Measurements from ENCODE around the gene HYOU1. TPM values are rescaled to one million over a fixed set of nuclear protein-coding genes. Genes with fewer than 3 reads are reported as not detected.

Gene HYOU1
- total and polyA plus RNA-seq, 2 of the 8 experiments (the other 6 are each of a cell fraction or from before 2014, with no cell fraction given): 239 to 295 TPM

GRCh38 chr11:118998388-118998717, 58.7 kb downstream of the HYOU1 start (continued):
- TF ChIP-seq, protein P1, sequence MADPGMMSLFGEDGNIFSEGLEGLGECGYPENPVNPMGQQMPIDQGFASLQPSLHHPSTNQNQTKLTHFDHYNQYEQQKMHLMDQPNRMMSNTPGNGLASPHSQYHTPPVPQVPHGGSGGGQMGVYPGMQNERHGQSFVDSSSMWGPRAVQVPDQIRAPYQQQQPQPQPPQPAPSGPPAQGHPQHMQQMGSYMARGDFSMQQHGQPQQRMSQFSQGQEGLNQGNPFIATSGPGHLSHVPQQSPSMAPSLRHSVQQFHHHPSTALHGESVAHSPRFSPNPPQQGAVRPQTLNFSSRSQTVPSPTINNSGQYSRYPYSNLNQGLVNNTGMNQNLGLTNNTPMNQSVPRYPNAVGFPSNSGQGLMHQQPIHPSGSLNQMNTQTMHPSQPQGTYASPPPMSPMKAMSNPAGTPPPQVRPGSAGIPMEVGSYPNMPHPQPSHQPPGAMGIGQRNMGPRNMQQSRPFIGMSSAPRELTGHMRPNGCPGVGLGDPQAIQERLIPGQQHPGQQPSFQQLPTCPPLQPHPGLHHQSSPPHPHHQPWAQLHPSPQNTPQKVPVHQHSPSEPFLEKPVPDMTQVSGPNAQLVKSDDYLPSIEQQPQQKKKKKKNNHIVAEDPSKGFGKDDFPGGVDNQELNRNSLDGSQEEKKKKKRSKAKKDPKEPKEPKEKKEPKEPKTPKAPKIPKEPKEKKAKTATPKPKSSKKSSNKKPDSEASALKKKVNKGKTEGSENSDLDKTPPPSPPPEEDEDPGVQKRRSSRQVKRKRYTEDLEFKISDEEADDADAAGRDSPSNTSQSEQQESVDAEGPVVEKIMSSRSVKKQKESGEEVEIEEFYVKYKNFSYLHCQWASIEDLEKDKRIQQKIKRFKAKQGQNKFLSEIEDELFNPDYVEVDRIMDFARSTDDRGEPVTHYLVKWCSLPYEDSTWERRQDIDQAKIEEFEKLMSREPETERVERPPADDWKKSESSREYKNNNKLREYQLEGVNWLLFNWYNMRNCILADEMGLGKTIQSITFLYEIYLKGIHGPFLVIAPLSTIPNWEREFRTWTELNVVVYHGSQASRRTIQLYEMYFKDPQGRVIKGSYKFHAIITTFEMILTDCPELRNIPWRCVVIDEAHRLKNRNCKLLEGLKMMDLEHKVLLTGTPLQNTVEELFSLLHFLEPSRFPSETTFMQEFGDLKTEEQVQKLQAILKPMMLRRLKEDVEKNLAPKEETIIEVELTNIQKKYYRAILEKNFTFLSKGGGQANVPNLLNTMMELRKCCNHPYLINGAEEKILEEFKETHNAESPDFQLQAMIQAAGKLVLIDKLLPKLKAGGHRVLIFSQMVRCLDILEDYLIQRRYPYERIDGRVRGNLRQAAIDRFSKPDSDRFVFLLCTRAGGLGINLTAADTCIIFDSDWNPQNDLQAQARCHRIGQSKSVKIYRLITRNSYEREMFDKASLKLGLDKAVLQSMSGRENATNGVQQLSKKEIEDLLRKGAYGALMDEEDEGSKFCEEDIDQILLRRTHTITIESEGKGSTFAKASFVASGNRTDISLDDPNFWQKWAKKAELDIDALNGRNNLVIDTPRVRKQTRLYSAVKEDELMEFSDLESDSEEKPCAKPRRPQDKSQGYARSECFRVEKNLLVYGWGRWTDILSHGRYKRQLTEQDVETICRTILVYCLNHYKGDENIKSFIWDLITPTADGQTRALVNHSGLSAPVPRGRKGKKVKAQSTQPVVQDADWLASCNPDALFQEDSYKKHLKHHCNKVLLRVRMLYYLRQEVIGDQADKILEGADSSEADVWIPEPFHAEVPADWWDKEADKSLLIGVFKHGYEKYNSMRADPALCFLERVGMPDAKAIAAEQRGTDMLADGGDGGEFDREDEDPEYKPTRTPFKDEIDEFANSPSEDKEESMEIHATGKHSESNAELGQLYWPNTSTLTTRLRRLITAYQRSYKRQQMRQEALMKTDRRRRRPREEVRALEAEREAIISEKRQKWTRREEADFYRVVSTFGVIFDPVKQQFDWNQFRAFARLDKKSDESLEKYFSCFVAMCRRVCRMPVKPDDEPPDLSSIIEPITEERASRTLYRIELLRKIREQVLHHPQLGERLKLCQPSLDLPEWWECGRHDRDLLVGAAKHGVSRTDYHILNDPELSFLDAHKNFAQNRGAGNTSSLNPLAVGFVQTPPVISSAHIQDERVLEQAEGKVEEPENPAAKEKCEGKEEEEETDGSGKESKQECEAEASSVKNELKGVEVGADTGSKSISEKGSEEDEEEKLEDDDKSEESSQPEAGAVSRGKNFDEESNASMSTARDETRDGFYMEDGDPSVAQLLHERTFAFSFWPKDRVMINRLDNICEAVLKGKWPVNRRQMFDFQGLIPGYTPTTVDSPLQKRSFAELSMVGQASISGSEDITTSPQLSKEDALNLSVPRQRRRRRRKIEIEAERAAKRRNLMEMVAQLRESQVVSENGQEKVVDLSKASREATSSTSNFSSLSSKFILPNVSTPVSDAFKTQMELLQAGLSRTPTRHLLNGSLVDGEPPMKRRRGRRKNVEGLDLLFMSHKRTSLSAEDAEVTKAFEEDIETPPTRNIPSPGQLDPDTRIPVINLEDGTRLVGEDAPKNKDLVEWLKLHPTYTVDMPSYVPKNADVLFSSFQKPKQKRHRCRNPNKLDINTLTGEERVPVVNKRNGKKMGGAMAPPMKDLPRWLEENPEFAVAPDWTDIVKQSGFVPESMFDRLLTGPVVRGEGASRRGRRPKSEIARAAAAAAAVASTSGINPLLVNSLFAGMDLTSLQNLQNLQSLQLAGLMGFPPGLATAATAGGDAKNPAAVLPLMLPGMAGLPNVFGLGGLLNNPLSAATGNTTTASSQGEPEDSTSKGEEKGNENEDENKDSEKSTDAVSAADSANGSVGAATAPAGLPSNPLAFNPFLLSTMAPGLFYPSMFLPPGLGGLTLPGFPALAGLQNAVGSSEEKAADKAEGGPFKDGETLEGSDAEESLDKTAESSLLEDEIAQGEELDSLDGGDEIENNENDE (IDR thresholded peaks at IDR 0.05; ENCODE audit: insufficient replicate concordance, low read length): no peak
- TF ChIP-seq SIRT6 (IDR thresholded peaks at IDR 0.05; ENCODE audit: low read length) (no peak), NANOG (IDR thresholded peaks at IDR 0.05; ENCODE audit: insufficient read depth, low read depth, low read length, poor library complexity, severe bottlenecking) (no peak), RBBP5 (IDR thresholded peaks at IDR 0.05; ENCODE audit: borderline replicate concordance, low read depth, low read length) (no peak), ATF3 (IDR thresholded peaks at IDR 0.05; ENCODE audit: insufficient read depth, low read depth, low read length) (no peak), CTBP2 (IDR thresholded peaks at IDR 0.05; ENCODE audit: borderline replicate concordance, insufficient read depth, insufficient read length, low read length) (no peak)

All from H1 (cell line).